Loucy (cell line): ENCODE measurements around the gene KCNA10.

ENCODE experiments used
- H2AFZ ChIP-seq: fragments of 200-600 bp; sonication (generic); 2 replicates; pipeline ENCODE4 v1.6.0; 2016; ENCODE audit warnings: antibody characterized with exemption, mild to moderate bottlenecking, low read length, moderate library complexity
- H3F3A ChIP-seq: fragments of 200-600 bp; 2 replicates; pipeline ENCODE4 v1.6.0; 2016; ENCODE audit warnings: antibody characterized with exemption, low read depth, mild to moderate bottlenecking
- H3K27me3 ChIP-seq: fragments of 200-600 bp; sonication (generic); 2 replicates; pipeline ENCODE4 v1.6.1; 2014; ENCODE audit warnings: low read length, mild to moderate bottlenecking; ENCODE audit not compliant: insufficient read depth, poor library complexity, severe bottlenecking
- H3K36me3 ChIP-seq: fragments of 200-600 bp; sonication (generic); 2 replicates; pipeline ENCODE4 v1.6.1; 2016; ENCODE audit warnings: low read length; ENCODE audit not compliant: insufficient read depth
- H3K4me1 ChIP-seq: fragments of 200-600 bp; sonication (generic); 2 replicates; pipeline ENCODE4 v1.5.1; 2014; ENCODE audit warnings: low read length, mild to moderate bottlenecking; ENCODE audit not compliant: insufficient read depth, poor library complexity, severe bottlenecking
- H3K4me2 ChIP-seq: fragments of 200-600 bp; sonication (generic); 2 replicates; pipeline ENCODE4 v1.6.0; 2014; ENCODE audit warnings: antibody characterized with exemption, low read length, low read depth, mild to moderate bottlenecking; ENCODE audit not compliant: poor library complexity, severe bottlenecking
- H3K4me3 ChIP-seq: fragments of 200-600 bp; sonication (generic); 2 replicates; pipeline ENCODE4 v1.5.1; 2014; ENCODE audit warnings: low read length, mild to moderate bottlenecking, mixed read lengths; ENCODE audit not compliant: poor library complexity, severe bottlenecking
- H3K79me2 ChIP-seq: fragments of 200-600 bp; sonication (generic); 2 replicates; pipeline ENCODE4 v1.6.1; 2014; ENCODE audit warnings: low read length; ENCODE audit not compliant: insufficient read depth
- H3K9ac ChIP-seq: fragments of 200-600 bp; sonication (generic); 2 replicates; pipeline ENCODE4 v1.6.0; 2014; ENCODE audit warnings: mild to moderate bottlenecking, low read depth, low read length, moderate library complexity; ENCODE audit not compliant: poor library complexity, severe bottlenecking
- H3K9me2 ChIP-seq: fragments of 200-600 bp; sonication (generic); replicated peaks from 2 replicates; pipeline ENCODE4 v1.6.1; 2016; ENCODE audit warnings: low read depth, low read length, mixed read lengths
- H3K9me3 ChIP-seq: fragments of 200-600 bp; sonication (generic); 2 replicates; pipeline ENCODE4 v1.6.1; 2014; ENCODE audit warnings: mild to moderate bottlenecking, antibody characterized with exemption, low read length, low read depth; ENCODE audit not compliant: insufficient read depth
- H4K20me1 ChIP-seq: fragments of 200-600 bp; sonication (generic); 2 replicates; pipeline ENCODE4 v1.6.0; 2014; ENCODE audit warnings: antibody characterized with exemption, low read length, mild to moderate bottlenecking; ENCODE audit not compliant: insufficient read depth, poor library complexity, severe bottlenecking
- EZH2phosphoT487 ChIP-seq: fragments of 200-600 bp; IDR thresholded peaks from 2 replicates; pipeline ENCODE4 v1.6.1; 2018; ENCODE audit warnings: antibody characterized with exemption, mild to moderate bottlenecking, moderate library complexity, borderline replicate concordance
- TF ChIP-seq, protein P1 (sequence below): fragments of 200-600 bp; sonication (generic); conservative IDR thresholded peaks from 2 replicates; pipeline ENCODE4 v1.5.1; 2014; ENCODE audit warnings: mild to moderate bottlenecking, antibody characterized with exemption, low read length

Gene KCNA10

GRCh38 chr1:110484801-110485200, 34.2 kb downstream of the KCNA10 start:
- Histone ChIP-seq H3F3A (no peaks in the 10 kb centered on the region), H4K20me1 (no peaks in the 10 kb centered on the region), H2AFZ (no peak overlapping the region), H3K27me3 (no peaks in the 10 kb centered on the region), H3K9me3 (no peaks in the 10 kb centered on the region), H3K36me3 (no peaks in the 10 kb centered on the region), H3K4me2 (no peak overlapping the region), H3K4me3 (no peak overlapping the region), H3K9me2 (no peaks in the 10 kb centered on the region), H3K9ac (no peak overlapping the region), H3K4me1 (peaks cover 1% of the 10 kb centered on the region), H3K79me2 (no peaks in the 10 kb centered on the region)
- TF ChIP-seq, protein P1, sequence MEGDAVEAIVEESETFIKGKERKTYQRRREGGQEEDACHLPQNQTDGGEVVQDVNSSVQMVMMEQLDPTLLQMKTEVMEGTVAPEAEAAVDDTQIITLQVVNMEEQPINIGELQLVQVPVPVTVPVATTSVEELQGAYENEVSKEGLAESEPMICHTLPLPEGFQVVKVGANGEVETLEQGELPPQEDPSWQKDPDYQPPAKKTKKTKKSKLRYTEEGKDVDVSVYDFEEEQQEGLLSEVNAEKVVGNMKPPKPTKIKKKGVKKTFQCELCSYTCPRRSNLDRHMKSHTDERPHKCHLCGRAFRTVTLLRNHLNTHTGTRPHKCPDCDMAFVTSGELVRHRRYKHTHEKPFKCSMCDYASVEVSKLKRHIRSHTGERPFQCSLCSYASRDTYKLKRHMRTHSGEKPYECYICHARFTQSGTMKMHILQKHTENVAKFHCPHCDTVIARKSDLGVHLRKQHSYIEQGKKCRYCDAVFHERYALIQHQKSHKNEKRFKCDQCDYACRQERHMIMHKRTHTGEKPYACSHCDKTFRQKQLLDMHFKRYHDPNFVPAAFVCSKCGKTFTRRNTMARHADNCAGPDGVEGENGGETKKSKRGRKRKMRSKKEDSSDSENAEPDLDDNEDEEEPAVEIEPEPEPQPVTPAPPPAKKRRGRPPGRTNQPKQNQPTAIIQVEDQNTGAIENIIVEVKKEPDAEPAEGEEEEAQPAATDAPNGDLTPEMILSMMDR: no peak
- TF ChIP-seq EZH2phosphoT487: no peak

DNA sequence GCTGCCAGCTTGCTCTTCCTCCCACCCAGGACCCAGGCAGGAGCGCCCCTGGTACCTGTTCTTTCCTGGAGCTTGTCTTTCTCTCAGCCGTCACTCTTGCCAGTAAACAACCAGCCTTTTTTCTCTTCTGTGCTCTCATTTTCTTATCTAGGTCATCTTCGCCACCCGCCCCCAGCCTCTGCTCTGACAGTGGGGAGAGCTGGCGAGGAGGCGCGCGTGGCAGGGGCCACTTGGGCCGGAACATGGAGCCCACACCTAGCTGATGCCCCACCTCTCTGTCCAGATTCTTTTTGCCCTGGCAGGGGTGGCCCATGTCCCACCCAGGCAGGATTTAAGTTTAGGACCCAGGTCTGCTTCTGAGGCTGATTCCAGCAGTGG, 35.7 kb downstream of the KCNA10 start:
- Histone ChIP-seq H3K4me1 (no peaks in the 10 kb centered on the region), H3K9ac (no peak overlapping the region), H3K79me2 (no peaks in the 10 kb centered on the region), H3K4me3 (no peak overlapping the region), H3K27me3 (no peaks in the 10 kb centered on the region), H2AFZ (no peak overlapping the region), H3K9me2 (no peaks in the 10 kb centered on the region), H4K20me1 (no peaks in the 10 kb centered on the region), H3K9me3 (no peaks in the 10 kb centered on the region), H3K36me3 (no peaks in the 10 kb centered on the region), H3F3A (no peaks in the 10 kb centered on the region), H3K4me2 (no peak overlapping the region)
- TF ChIP-seq, protein P1: no peak
- no peak for TF ChIP-seq EZH2phosphoT487

DNA sequence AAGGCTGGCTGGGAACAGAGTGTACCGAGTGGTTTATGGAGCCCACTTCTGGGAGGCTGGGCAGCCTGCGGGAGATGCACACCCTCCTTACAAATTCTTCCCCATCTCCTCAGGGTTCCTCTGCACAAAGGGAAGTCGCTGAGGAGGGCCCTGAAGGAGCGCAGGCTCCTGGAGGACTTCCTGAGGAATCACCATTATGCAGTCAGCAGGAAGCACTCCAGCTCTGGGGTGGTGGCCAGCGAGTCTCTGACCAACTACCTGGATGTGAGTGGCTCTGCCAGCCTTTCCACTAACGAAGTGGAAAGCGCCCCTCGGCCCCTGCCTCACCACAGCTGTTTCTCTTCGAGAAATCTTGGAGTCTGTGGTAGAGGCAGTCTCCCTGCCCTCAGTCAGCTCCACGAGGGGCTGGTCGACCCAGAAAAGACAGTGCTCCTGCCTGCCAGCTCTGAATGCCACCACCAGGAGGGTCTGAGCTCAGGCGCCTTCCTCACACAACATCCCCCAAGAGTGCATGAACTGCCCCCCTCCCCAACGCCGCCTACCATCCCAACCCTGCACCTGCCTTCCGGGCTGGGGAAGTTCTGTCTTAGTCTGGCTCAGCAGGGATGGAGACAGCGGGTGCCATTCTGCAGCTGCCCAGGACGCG, 36.2 kb downstream of the KCNA10 start:
- TF ChIP-seq, protein P1: no peak
- no peak for TF ChIP-seq EZH2phosphoT487
- H3K79me2 ChIP-seq: no peaks in the 10 kb centered on the region
- H2AFZ ChIP-seq: no peak overlapping the region
- H3K9me3 ChIP-seq: no peaks in the 10 kb centered on the region
- H3K36me3 ChIP-seq: no peaks in the 10 kb centered on the region
- no peak overlapping the region for H3K9ac ChIP-seq
- H3K27me3 ChIP-seq: no peaks in the 10 kb centered on the region
- H3K4me1 ChIP-seq: no peaks in the 10 kb centered on the region
- no peak overlapping the region for H3K4me3 ChIP-seq
- H4K20me1 ChIP-seq: no peaks in the 10 kb centered on the region
- H3K4me2 ChIP-seq: no peak overlapping the region
- no peaks in the 10 kb centered on the region for H3F3A ChIP-seq
- H3K9me2 ChIP-seq: no peaks in the 10 kb centered on the region
